ENCODE measurements around the gene TMEM95.

TMEM95 gene

DNA sequence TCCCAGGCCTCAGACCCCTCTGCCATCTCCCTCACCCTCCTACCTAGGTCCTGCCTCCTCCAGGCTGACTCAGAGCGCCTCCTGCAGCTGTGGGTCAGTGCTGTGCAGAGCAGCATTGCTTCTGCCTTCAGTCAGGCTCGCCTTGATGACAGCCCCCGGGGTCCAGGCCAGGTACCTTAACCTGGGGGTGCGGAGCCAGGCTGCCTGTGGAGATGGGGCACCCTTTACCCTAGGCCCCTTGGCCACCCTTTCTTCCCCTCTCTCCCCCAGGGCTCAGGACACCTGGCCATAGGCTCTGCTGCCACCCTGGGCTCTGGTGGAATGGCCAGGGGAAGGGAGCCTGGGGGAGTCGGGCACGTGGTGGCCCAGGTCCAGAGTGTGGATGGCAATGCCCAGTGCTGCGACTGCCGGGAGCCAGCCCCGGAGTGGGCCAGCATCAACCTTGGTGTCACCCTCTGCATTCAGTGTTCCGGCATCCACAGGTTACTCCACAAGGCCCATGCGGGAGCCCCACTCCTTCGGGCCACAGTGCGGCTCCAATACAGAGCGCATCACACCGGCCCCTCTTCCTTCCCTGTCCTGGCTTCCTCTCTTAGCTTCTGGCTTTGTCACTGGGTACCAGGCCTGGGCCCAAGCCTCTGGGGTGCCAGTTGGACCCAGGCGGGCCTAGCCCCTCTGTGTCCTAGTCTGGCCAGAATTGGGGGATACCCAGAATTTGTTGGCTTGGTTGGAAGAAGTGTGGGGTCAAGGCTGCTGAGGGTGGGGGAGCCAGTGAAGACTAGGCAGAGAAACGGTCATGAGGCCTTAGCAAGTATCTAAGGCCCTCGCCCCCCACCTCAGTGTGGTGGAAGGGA, 8.0 kb upstream of the TMEM95 start:
- Histone ChIP-seq H3K27me3 (ENCODE audit: control insufficient read depth in 5 of 5, insufficient read depth in 4 of 5, low read length in 5 of 5) (peaks cover 0 to 8% (median 4%) of the 10 kb centered on the region in 5 donors), H3K4me1 (ENCODE audit: control insufficient read depth in 5 of 5, insufficient read depth in 5 of 5, low read length in 5 of 5) (peaks cover 4 to 32% (median 27%) of the 10 kb centered on the region in 5 donors), H3K4me3 (ENCODE audit: low read depth in 1 of 5, low read length in 5 of 5) (no peak overlapping the region), H3K9ac (ENCODE audit: low read length in 5 of 5) (no peak overlapping the region), H3K36me3 (ENCODE audit: control insufficient read depth in 5 of 5, insufficient read depth in 5 of 5, low read length in 5 of 5) (no peaks in the 10 kb centered on the region), H3K9me3 (ENCODE audit: control insufficient read depth in 5 of 5, low read length in 5 of 5) (no peaks in the 10 kb centered on the region), H3K27ac (ENCODE audit: low read depth, low read length) (no peak overlapping the region)

DNA sequence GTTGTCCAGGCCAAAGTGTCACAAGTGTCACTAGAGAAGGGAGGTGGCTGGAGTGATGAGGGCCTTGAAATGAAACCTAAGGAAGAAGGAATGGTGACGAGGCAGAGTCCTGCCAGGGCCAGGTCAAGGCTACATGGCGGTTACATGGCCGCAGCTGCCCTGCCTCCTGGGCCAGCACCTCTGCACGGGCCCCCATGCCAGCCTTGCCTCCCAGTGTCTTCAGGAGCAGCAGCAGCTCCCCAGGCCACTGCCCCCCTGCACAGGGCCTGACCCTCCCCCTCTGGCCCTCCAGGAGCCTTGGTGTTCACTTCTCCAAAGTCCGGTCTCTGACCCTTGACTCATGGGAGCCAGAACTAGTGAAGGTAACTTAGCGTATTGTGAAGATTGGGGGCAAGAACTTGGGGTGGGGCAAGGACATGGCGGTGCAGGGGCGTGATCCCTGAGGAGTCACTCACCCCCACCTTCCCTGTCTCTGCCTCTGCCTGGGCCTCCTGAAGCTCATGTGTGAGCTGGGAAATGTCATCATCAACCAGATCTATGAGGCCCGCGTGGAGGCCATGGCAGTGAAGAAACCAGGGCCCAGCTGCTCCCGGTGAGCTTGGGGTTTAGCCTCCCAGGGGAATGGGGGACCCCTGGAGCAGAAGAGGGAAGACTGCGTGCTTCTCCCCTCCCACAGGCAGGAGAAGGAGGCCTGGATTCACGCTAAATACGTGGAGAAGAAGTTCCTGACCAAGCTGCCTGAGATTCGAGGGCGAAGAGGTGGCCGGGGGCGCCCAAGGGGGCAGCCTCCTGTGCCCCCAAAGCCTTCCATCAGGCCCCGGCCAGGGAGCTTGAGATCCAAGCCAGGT, 7.1 kb upstream of the TMEM95 start:
- H3K36me3 ChIP-seq (ENCODE audit: control insufficient read depth in 5 of 5, insufficient read depth in 5 of 5, low read length in 5 of 5): no peaks in the 10 kb centered on the region
- no peak overlapping the region for H3K27ac ChIP-seq (ENCODE audit: low read depth, low read length)
- no peaks in the 10 kb centered on the region for H3K9me3 ChIP-seq (ENCODE audit: control insufficient read depth in 5 of 5, low read length in 5 of 5)

DNA sequence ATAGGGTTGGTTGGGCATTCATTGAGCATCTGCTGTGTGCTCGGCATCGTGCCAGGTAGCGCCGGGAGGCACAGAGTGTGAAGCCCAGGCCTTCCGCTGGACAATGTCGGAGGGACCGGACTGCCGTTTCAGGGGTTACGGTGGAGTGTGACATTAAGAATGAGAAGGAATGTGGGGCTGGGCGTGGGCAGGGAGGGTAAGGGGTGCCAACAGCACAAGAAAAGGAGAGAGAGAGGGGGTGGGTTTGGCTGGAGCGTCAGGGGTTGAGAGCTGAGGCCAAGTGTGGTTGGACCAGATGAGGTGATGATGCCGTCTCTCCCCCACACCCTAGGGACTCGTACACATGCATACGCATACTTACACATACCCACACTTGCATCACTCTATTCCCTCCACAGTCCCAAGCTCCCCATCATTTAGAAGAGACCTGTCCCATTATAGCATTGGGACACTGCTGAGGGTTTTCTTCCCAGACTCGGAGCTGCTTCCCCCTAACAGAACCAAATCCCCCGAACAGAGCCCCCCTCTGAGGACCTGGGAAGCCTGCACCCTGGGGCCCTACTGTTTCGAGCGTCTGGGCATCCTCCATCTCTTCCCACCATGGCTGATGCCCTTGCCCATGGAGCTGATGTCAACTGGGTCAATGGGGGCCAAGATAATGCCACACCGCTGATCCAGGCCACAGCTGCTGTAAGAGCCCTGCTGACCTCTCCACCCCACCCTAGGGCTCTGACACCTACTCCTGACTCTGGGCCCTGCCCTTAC, 6.3 kb upstream of the TMEM95 start:
- no peaks in the 10 kb centered on the region for H3K9me3 ChIP-seq (ENCODE audit: control insufficient read depth in 5 of 5, low read length in 5 of 5)

More for the DNA sequence above, 7.1 kb upstream of the TMEM95 start:
- Histone ChIP-seq H3K27me3 (ENCODE audit: control insufficient read depth in 5 of 5, insufficient read depth in 4 of 5, low read length in 5 of 5) (peaks cover 0 to 6% (median 0%) of the 10 kb centered on the region in 5 donors), H3K4me3 (ENCODE audit: low read depth in 1 of 5, low read length in 5 of 5) (no peak overlapping the region), H3K9ac (ENCODE audit: low read length in 5 of 5) (no peak overlapping the region), H3K4me1 (ENCODE audit: control insufficient read depth in 5 of 5, insufficient read depth in 5 of 5, low read length in 5 of 5) (peaks cover 4 to 41% (median 34%) of the 10 kb centered on the region in 5 donors)

GRCh38 chr17:7351665-7352502, 3.1 kb upstream of the TMEM95 start, which contains the start of gene KCTD11:
Gene KCTD11, plus strand, starts transcription at chr17:7352162.
- H3K9me3 ChIP-seq (ENCODE audit: control insufficient read depth in 5 of 5, low read length in 5 of 5): no peaks in the 10 kb centered on the region
- H3K9ac ChIP-seq (ENCODE audit: low read length in 5 of 5): peak within 1 kb of the TSS; percentile 84 to 92 (median 87)
- peaks cover 3 to 63% (median 56%) of the 10 kb centered on the region in 5 donors for H3K4me1 ChIP-seq (ENCODE audit: control insufficient read depth in 5 of 5, insufficient read depth in 5 of 5, low read length in 5 of 5)
- H3K4me3 ChIP-seq (ENCODE audit: low read depth in 1 of 5, low read length in 5 of 5): peak within 1 kb of the TSS; percentile 76 to 87 (median 79)
- no peaks in the 10 kb centered on the region for H3K27me3 ChIP-seq (ENCODE audit: control insufficient read depth in 5 of 5, insufficient read depth in 4 of 5, low read length in 5 of 5)
- no peaks in the 10 kb centered on the region for H3K36me3 ChIP-seq (ENCODE audit: control insufficient read depth in 5 of 5, insufficient read depth in 5 of 5, low read length in 5 of 5)
- peak within 1 kb of the TSS; percentile 98 for H3K27ac ChIP-seq (ENCODE audit: low read depth, low read length)

More for the DNA sequence above, 6.3 kb upstream of the TMEM95 start:
- Histone ChIP-seq H3K4me3 (ENCODE audit: low read depth in 1 of 5, low read length in 5 of 5) (no peak overlapping the region), H3K27me3 (ENCODE audit: control insufficient read depth in 5 of 5, insufficient read depth in 4 of 5, low read length in 5 of 5) (no peaks in the 10 kb centered on the region), H3K27ac (ENCODE audit: low read depth, low read length) (peak overlapping the region; percentile 87), H3K4me1 (ENCODE audit: control insufficient read depth in 5 of 5, insufficient read depth in 5 of 5, low read length in 5 of 5) (peaks cover 2 to 49% (median 42%) of the 10 kb centered on the region in 5 donors), H3K36me3 (ENCODE audit: control insufficient read depth in 5 of 5, insufficient read depth in 5 of 5, low read length in 5 of 5) (no peaks in the 10 kb centered on the region), H3K9ac (ENCODE audit: low read length in 5 of 5) (no peak overlapping the region)

- Histone ChIP-seq H3K4me1 (ENCODE audit: control insufficient read depth in 5 of 5, insufficient read depth in 5 of 5, low read length in 5 of 5) (peaks cover 3 to 63% (median 56%) of the 10 kb centered on the region in 5 donors), H3K9ac (ENCODE audit: low read length in 5 of 5) (peak overlapping the region; percentile 17 to 89 (median 84)), H3K27me3 (ENCODE audit: control insufficient read depth in 5 of 5, insufficient read depth in 4 of 5, low read length in 5 of 5) (no peaks in the 10 kb centered on the region), H3K36me3 (ENCODE audit: control insufficient read depth in 5 of 5, insufficient read depth in 5 of 5, low read length in 5 of 5) (no peaks in the 10 kb centered on the region), H3K4me3 (ENCODE audit: low read depth in 1 of 5, low read length in 5 of 5) (peak overlapping the region; percentile 76 to 87 (median 79)), H3K27ac (ENCODE audit: low read depth, low read length) (peak overlapping the region; percentile 98), H3K9me3 (ENCODE audit: control insufficient read depth in 5 of 5, low read length in 5 of 5) (no peaks in the 10 kb centered on the region)
Observed at GRCh38 chr17:7352503-7352889, 2.5 kb upstream of the TMEM95 start.

GRCh38 chr17:7352910-7353635, 1.9 kb upstream of the TMEM95 start:
- H3K4me1 ChIP-seq (ENCODE audit: control insufficient read depth in 5 of 5, insufficient read depth in 5 of 5, low read length in 5 of 5): peaks cover 3 to 63% (median 56%) of the 10 kb centered on the region in 5 donors
- no peaks in the 10 kb centered on the region for H3K9me3 ChIP-seq (ENCODE audit: control insufficient read depth in 5 of 5, low read length in 5 of 5)
- no peaks in the 10 kb centered on the region for H3K36me3 ChIP-seq (ENCODE audit: control insufficient read depth in 5 of 5, insufficient read depth in 5 of 5, low read length in 5 of 5)
- H3K27me3 ChIP-seq (ENCODE audit: control insufficient read depth in 5 of 5, insufficient read depth in 4 of 5, low read length in 5 of 5): no peaks in the 10 kb centered on the region
- peak overlapping the region in 4 of 5 donors; percentile 76 to 87 (median 80) for H3K4me3 ChIP-seq (ENCODE audit: low read depth in 1 of 5, low read length in 5 of 5)
- peak overlapping the region; percentile 98 for H3K27ac ChIP-seq (ENCODE audit: low read depth, low read length)
- peak overlapping the region in 4 of 5 donors; percentile 81 to 89 (median 86) for H3K9ac ChIP-seq (ENCODE audit: low read length in 5 of 5)

GRCh38 chr17:7354262-7354843, 603 bp upstream of the TMEM95 start:
- H3K9me3 ChIP-seq (ENCODE audit: control insufficient read depth in 5 of 5, low read length in 5 of 5): no peaks in the 10 kb centered on the region
- H3K4me3 ChIP-seq (ENCODE audit: low read depth in 1 of 5, low read length in 5 of 5): no peak overlapping the region
- no peaks in the 10 kb centered on the region for H3K36me3 ChIP-seq (ENCODE audit: control insufficient read depth in 5 of 5, insufficient read depth in 5 of 5, low read length in 5 of 5)
- H3K9ac ChIP-seq (ENCODE audit: low read length in 5 of 5): peak overlapping the region in 1 of 5 donors; percentile 51
- peaks cover 3 to 55% (median 47%) of the 10 kb centered on the region in 5 donors for H3K4me1 ChIP-seq (ENCODE audit: control insufficient read depth in 5 of 5, insufficient read depth in 5 of 5, low read length in 5 of 5)
- H3K27ac ChIP-seq (ENCODE audit: low read depth, low read length): peak overlapping the region; percentile 98
- H3K27me3 ChIP-seq (ENCODE audit: control insufficient read depth in 5 of 5, insufficient read depth in 4 of 5, low read length in 5 of 5): no peaks in the 10 kb centered on the region

DNA sequence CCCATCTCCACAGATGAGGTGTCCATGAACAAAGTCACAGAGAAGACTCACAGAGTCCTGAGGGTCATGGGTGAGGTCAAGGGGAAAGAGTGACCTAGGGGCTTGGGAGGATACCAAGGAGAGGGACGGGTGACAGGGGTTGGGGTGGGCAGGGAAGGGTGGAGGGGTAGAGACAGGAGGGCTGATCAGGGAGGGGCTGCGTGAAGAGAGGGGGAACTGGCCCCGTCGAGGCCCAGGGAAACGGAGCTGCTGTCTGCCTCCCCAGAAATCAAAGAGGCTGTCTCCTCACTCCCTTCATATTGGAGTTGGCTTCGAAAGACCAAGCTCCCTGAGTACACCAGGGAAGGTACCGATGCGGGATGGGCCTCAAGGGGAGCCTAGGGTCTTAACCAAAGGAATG, 617 bp downstream of the TMEM95 start:
- H3K4me1 ChIP-seq (ENCODE audit: control insufficient read depth in 5 of 5, insufficient read depth in 5 of 5, low read length in 5 of 5): peaks cover 3 to 44% (median 36%) of the 10 kb centered on the region in 5 donors
- no peaks in the 10 kb centered on the region for H3K36me3 ChIP-seq (ENCODE audit: control insufficient read depth in 5 of 5, insufficient read depth in 5 of 5, low read length in 5 of 5)
- no peak overlapping the region for H3K4me3 ChIP-seq (ENCODE audit: low read depth in 1 of 5, low read length in 5 of 5)
- H3K9me3 ChIP-seq (ENCODE audit: control insufficient read depth in 5 of 5, low read length in 5 of 5): no peaks in the 10 kb centered on the region
- H3K9ac ChIP-seq (ENCODE audit: low read length in 5 of 5): peak overlapping the region in 1 of 5 donors; percentile 29
- H3K27me3 ChIP-seq (ENCODE audit: control insufficient read depth in 5 of 5, insufficient read depth in 4 of 5, low read length in 5 of 5): no peaks in the 10 kb centered on the region
- peak overlapping the region; percentile 98 for H3K27ac ChIP-seq (ENCODE audit: low read depth, low read length)

All from subcutaneous abdominal adipose tissue (tissue), 5 donors.